Activated CD8-positive, alpha-beta memory T cell treated with anti-CD3 and anti-CD28 coated beads, Interleukin-2, amount 50 U/mL, for 24 hours (primary cell): ENCODE data around the gene AAK1.
"Not testable (repeated sequence)": the region's sequence is repeated elsewhere in the genome, so short reads cannot be mapped to it uniquely, and the experiment has no call there.

ENCODE experiments used
- DNase-seq: peaks from one replicate; pipeline ENCODE4 v3.0.0-alpha.2; 2020; ENCODE audit errors: extremely low read depth

AAK1 gene

GRCh38 chr2:69659941-69660483, 16.5 kb upstream of the AAK1 start:
- no peak for DNase-seq

GRCh38 chr2:69659349-69659748, 15.8 kb upstream of the AAK1 start:
- no peak for DNase-seq

GRCh38 chr2:69652206-69652605, 8.7 kb upstream of the AAK1 start:
- no peak for DNase-seq

- not testable (repeated sequence) for DNase-seq
Observed at GRCh38 chr2:69647196-69647595, 3.7 kb upstream of the AAK1 start.

- DNase-seq = no peak
Observed at GRCh38 chr2:69646714-69647113, 3.2 kb upstream of the AAK1 start.

GRCh38 chr2:69645921-69646320, 2.4 kb upstream of the AAK1 start:
- no peak for DNase-seq

GRCh38 chr2:69645031-69645431, 1.5 kb upstream of the AAK1 start:
- no peak for DNase-seq

- DNase-seq = no peak
Observed at GRCh38 chr2:69644506-69644979, 1.0 kb upstream of the AAK1 start.

GRCh38 chr2:69642709-69643601, 584 bp downstream of the AAK1 start:
- no peak for DNase-seq

GRCh38 chr2:69641887-69642708, 1.4 kb downstream of the AAK1 start:
- no peak for DNase-seq

GRCh38 chr2:69641471-69641870, 2.1 kb downstream of the AAK1 start:
- no peak for DNase-seq

- DNase-seq = no peak
Observed at GRCh38 chr2:69639266-69639665, 4.3 kb downstream of the AAK1 start.

GRCh38 chr2:69638630-69639029, 4.9 kb downstream of the AAK1 start:
- DNase-seq = no peak

GRCh38 chr2:69637923-69638322, 5.6 kb downstream of the AAK1 start:
- no peak for DNase-seq

- DNase-seq = no peak
Observed at GRCh38 chr2:69636395-69636794, 7.1 kb downstream of the AAK1 start.

GRCh38 chr2:69635432-69635831, 8.1 kb downstream of the AAK1 start:
- DNase-seq = no peak

GRCh38 chr2:69634196-69634821, 9.2 kb downstream of the AAK1 start:
- DNase-seq = no peak

GRCh38 chr2:69631402-69631801, 12.1 kb downstream of the AAK1 start:
- no peak for DNase-seq

- no peak for DNase-seq
Observed at GRCh38 chr2:69629921-69630608, 13.5 kb downstream of the AAK1 start.

GRCh38 chr2:69628325-69629021, 15.1 kb downstream of the AAK1 start:
- no peak for DNase-seq
